Psoas muscle (tissue), 8 donors: Measurements from ENCODE around the gene LDB3. TPM values are rescaled to one million over a fixed set of nuclear protein-coding genes. Genes with fewer than 3 reads are reported as not detected.

Source experiments
- ATAC-seq, 4 donors: fragments of 200-7000 bp; cut with Tn5 transposase; one replicate each; pipeline ENCODE4 v1.9.1; 2020; ENCODE audit warnings: moderate library complexity in 3 of 4, mild to moderate bottlenecking in 2 of 4
- DNase-seq, 2 donors: peaks; one replicate each; pipeline ENCODE4 v3.0.0-alpha.2; 2020
- H3K27ac ChIP-seq: fragments of 200-600 bp; one replicate; pipeline ENCODE4 v1.8.0; 2022
- H3K27me3 ChIP-seq, 3 donors: fragments of 200-600 bp in 1 of 3; one replicate each; pipeline versions ENCODE4 v1.6.1 to v1.8.0; 2013 to 2022; ENCODE audit warnings: low read length in 2 of 3, mild to moderate bottlenecking in 2 of 3, moderate library complexity in 1 of 3; ENCODE audit not compliant: insufficient read depth in 3 of 3
- H3K36me3 ChIP-seq, 2 donors: fragments of 200-600 bp in 1 of 2; one replicate each; pipeline versions ENCODE4 v1.6.1 to v1.8.0; 2013 to 2022; ENCODE audit warnings: low read depth in 1 of 2, mild to moderate bottlenecking in 1 of 2, moderate library complexity in 1 of 2; ENCODE audit not compliant: insufficient read depth in 1 of 2
- H3K4me1 ChIP-seq: fragments of 200-600 bp; one replicate; pipeline ENCODE4 v1.8.0; 2022
- H3K4me3 ChIP-seq: fragments of 200-600 bp; one replicate; pipeline ENCODE4 v1.8.0; 2022; ENCODE audit warnings: mild to moderate bottlenecking
- H3K9me3 ChIP-seq: fragments of 200-600 bp; one replicate; pipeline ENCODE4 v1.8.0; 2022
- CTCF ChIP-seq: fragments of 200-600 bp; IDR thresholded peaks from one replicate; pipeline ENCODE4 v1.8.0; 2022; ENCODE audit warnings: antibody characterized with exemption
- WGBS, 3 donors: extraction: QIAGEN DNeasy Blood & Tissue Kit; methylation state at CpG; one replicate each; pipeline versions ENCODE4 v1.1.6 to v1.1.7; 2013; 5-methylcytosine and 5-hydroxymethylcytosine counted together
- intact Hi-C, 2 donors: fragments of 100-400 bp; cut with DNase I; formaldehyde crosslinking; loops; one replicate each; pipeline versions ENCODE4 v1.11.0 to v1.14.2; 2022
- polyA plus RNA-seq, 3 donors: library from polyadenylated mRNA; stranded (reverse); fragments of 200-250 nt; gene quantifications; one replicate each; pipeline ENCODE4 v1.2.3, GENCODE V29; 2013
- total RNA-seq, 4 donors: library from RNA; stranded (reverse); fragmentation: NEBNext Ultra II Directional in 2 of 4; extraction: Animal tissue kit (Norgen Biotek cat#: 25700) in 2 of 4; gene quantifications; one replicate each; pipeline versions ENCODE4 v1.2.1 to v1.2.4, GENCODE V29; 2021 to 2023
- donor health status: healthy with polysubstance abuse.
- donor health status: DM: no; HTN: no; CAD: no; lungs with moderate emphysema.
- donor health status: Bipolar disorder and iron deficiency.
- donor health status: healthy.
- donor health status: DM: yes; HTN: yes; CAD: no.
- donor health status: DM: no; HTN: no; CAD: no.
- donor health status: DM: no; HTN: no; CAD: no.
- donor health status: DM: yes; HTN: yes; CAD: no.

LDB3 gene
- total and polyA plus RNA-seq, 7 donors: 108 to 2,187 (median 615) TPM

- ATAC-seq (no peak), DNase-seq (no peak)
- peak overlapping the region; percentile 98 for H3K27ac ChIP-seq
- H3K9me3 ChIP-seq: no peaks in the 10 kb centered on the region
- intact Hi-C loops: no loop called here
- WGBS, 3 donors: 41 to 56% (median 43%) methylated on average over 5 of the region's 5 CpGs
- H3K4me3 ChIP-seq: no peak overlapping the region
- peaks cover 0 to 64% of the 10 kb centered on the region in 2 donors for H3K36me3 ChIP-seq
- no peaks in the 10 kb centered on the region for H3K27me3 ChIP-seq
- H3K4me1 ChIP-seq: peaks cover 43% of the 10 kb centered on the region
- no peak for TF ChIP-seq CTCF
Observed at GRCh38 chr10:86708783-86709380, 40.6 kb downstream of the LDB3 start.

- DNase-seq (no peak), ATAC-seq (no peak)
- Histone ChIP-seq H3K4me1 (peaks cover 42% of the 10 kb centered on the region), H3K27ac (peak overlapping the region; percentile 98), H3K4me3 (no peak overlapping the region), H3K9me3 (no peaks in the 10 kb centered on the region), H3K27me3 (no peaks in the 10 kb centered on the region), H3K36me3 (peaks cover 0 to 71% of the 10 kb centered on the region in 2 donors)
- TF ChIP-seq CTCF: no peak
- 80 to 84% (median 84%) methylated on average over 16 of the region's 16 CpGs for WGBS, 3 donors
- intact Hi-C loops: loop anchor here in 1 of 2 donors (2.0 to 5.0 kb wide), 2 partner anchors 48 to 189 kb away; partner anchors contain the start of gene BMPR1A
Observed at GRCh38 chr10:86709396-86710185, 41.3 kb downstream of the LDB3 start.

GRCh38 chr10:86710987-86711512, 42.7 kb downstream of the LDB3 start:
- DNase-seq: peak; percentile 92 to 95
- Histone ChIP-seq H3K4me1 (peaks cover 52% of the 10 kb centered on the region), H3K4me3 (peak overlapping the region; percentile 80), H3K27me3 (no peaks in the 10 kb centered on the region), H3K27ac (peak overlapping the region; percentile 98), H3K9me3 (no peaks in the 10 kb centered on the region), H3K36me3 (peaks cover 0 to 60% of the 10 kb centered on the region in 2 donors)
- intact Hi-C loops: loop anchor here (1.0 to 5.0 kb wide), 3 partner anchors 46 to 190 kb away; partner anchors contain the start of gene BMPR1A (in 1 of the 2)
- peak; percentile 82 for TF ChIP-seq CTCF
- WGBS, 3 donors: 3 to 5% (median 4%) methylated on average over 26 to 46 of the region's 46 CpGs
- peak; percentile 81 to 84 (median 82) for ATAC-seq

GRCh38 chr10:86711513-86712316, 43.4 kb downstream of the LDB3 start:
- H3K9me3 ChIP-seq: no peaks in the 10 kb centered on the region
- no peak for TF ChIP-seq CTCF
- whole genome bisulfite sequencing, 3 donors: 0 to 2% (median 1%) methylated on average over 61 to 82 of the region's 82 CpGs
- ATAC-seq: peak; percentile 2 to 48 (median 42)
- peak; percentile 47 to 86 for DNase-seq
- H3K27ac ChIP-seq: peak overlapping the region; percentile 98
- peaks cover 49% of the 10 kb centered on the region for H3K4me1 ChIP-seq
- no peaks in the 10 kb centered on the region for H3K27me3 ChIP-seq
- intact Hi-C loops: loop anchor here (1.0 to 5.0 kb wide), 3 partner anchors 46 to 190 kb away; partner anchors contain the start of gene BMPR1A (in 1 of the 2)
- H3K36me3 ChIP-seq: peaks cover 0 to 60% of the 10 kb centered on the region in 2 donors
- H3K4me3 ChIP-seq: peak overlapping the region; percentile 80
